ENCODE measurements around the gene MARVELD1. TPM values are rescaled to one million over a fixed set of nuclear protein-coding genes. Genes with fewer than 3 reads are reported as not detected.

MARVELD1 gene
- total and polyA plus RNA-seq, 2 of the 13 experiments (the other 11 are each of a cell fraction or from before 2014, with no cell fraction given) = not detected

DNA sequence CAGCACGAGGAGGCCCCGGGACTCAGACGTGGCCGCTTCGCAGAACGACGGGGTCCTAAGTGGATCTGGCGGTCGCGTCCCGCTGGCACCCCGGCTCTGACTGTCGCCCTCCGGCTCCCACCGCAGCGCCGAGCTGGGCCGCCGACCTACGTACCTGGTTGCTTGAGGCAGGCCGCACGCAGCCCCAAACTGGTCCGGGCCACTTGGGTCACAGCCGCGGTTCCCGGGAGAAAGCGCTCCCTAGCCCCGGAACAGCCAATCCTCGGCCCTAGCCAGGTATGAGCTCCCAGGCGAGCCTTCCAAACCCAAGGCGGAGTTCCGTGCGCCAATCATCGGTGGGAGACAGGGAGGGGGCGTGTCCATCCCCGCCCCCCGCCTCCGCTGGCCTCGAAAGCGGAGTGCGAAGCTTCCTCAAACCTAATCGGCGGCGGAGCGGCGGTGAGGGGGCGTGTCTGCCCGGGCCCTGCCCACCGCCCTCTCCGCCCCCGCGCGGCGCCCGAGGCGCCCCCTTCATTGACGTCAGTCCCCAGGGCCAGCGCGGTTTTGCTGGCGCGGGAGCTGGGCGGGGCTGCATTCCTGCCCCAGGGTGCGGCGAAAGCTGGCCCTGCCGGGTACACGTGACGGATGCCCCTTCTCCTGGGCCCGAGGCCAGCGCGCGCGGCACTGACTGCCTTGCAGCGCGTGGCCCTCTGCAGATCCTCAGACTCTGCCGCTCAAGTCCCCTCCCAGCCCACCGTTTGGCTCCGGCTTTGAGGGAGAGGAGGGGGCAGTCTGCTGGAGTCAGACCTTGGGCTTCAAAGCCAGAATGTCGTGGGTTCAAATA, 26.4 kb upstream of the MARVELD1 start, which contains the start of gene AVPI1 (continued):
- TF ChIP-seq ZNF382 (CRISPR knock-in tag; IDR thresholded peaks at IDR 0.05; ENCODE audit: borderline replicate concordance) (no peak), ZNF460 (CRISPR knock-in tag; IDR thresholded peaks at IDR 0.05; ENCODE audit: borderline replicate concordance) (no peak), BCL6 (CRISPR knock-in tag; IDR thresholded peaks at IDR 0.05) (peak; percentile 55), KAT2B (IDR thresholded peaks at IDR 0.05; ENCODE audit: borderline replicate concordance, low read depth, low read length) (no peak), NRL (CRISPR knock-in tag; IDR thresholded peaks at IDR 0.05; ENCODE audit: borderline replicate concordance) (peak; percentile 20), KMT2B (CRISPR knock-in tag; IDR thresholded peaks at IDR 0.05) (peak; percentile 66; the same call in 1 of the 2 replicates), ZNF782 (CRISPR knock-in tag; IDR thresholded peaks at IDR 0.05; ENCODE audit: borderline replicate concordance) (peak; percentile 61; the same call in 1 of the 2 replicates), ZNF431 (CRISPR knock-in tag; IDR thresholded peaks at IDR 0.05; ENCODE audit: borderline replicate concordance, low read depth) (0 out of 2 replicates have a peak, but pooled peaks have one; percentile 68), SRSF9 (IDR thresholded peaks at IDR 0.05; ENCODE audit: borderline replicate concordance, insufficient read depth, low read depth, low read length, poor library complexity, severe bottlenecking) (no peak), ZNF34 (CRISPR knock-in tag; IDR thresholded peaks at IDR 0.05; ENCODE audit: borderline replicate concordance) (no peak), ATF1 (CRISPR knock-in tag; IDR thresholded peaks at IDR 0.05) (no peak), NR2F6 (IDR thresholded peaks at IDR 0.05) (peak; percentile 40; the same call in 1 of the 2 replicates), NR2F6 (CRISPR knock-in tag; IDR thresholded peaks at IDR 0.05) (no peak), ONECUT2 (CRISPR knock-in tag; IDR thresholded peaks at IDR 0.05) (peak; percentile 33; the same call in 1 of the 2 replicates), ZNF329 (CRISPR knock-in tag; IDR thresholded peaks at IDR 0.05; ENCODE audit: low read depth) (peak; percentile 27; the same call in 1 of the 2 replicates), ZNF17 (CRISPR knock-in tag; IDR thresholded peaks at IDR 0.05) (no peak), ZNF331 (CRISPR knock-in tag; IDR thresholded peaks at IDR 0.05) (peak; percentile 88), FIP1L1 (IDR thresholded peaks at IDR 0.05; ENCODE audit: borderline replicate concordance, insufficient read depth, low read depth, low read length) (no peak)
- TF ChIP-seq, protein P1, sequence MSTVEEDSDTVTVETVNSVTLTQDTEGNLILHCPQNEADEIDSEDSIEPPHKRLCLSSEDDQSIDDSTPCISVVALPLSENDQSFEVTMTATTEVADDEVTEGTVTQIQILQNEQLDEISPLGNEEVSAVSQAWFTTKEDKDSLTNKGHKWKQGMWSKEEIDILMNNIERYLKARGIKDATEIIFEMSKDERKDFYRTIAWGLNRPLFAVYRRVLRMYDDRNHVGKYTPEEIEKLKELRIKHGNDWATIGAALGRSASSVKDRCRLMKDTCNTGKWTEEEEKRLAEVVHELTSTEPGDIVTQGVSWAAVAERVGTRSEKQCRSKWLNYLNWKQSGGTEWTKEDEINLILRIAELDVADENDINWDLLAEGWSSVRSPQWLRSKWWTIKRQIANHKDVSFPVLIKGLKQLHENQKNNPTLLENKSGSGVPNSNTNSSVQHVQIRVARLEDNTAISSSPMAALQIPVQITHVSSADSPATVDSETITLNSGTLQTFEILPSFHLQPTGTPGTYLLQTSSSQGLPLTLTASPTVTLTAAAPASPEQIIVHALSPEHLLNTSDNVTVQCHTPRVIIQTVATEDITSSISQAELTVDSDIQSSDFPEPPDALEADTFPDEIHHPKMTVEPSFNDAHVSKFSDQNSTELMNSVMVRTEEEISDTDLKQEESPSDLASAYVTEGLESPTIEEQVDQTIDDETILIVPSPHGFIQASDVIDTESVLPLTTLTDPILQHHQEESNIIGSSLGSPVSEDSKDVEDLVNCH (CRISPR knock-in tag; IDR thresholded peaks at IDR 0.05) = no peak
- TF ChIP-seq, protein P2, sequence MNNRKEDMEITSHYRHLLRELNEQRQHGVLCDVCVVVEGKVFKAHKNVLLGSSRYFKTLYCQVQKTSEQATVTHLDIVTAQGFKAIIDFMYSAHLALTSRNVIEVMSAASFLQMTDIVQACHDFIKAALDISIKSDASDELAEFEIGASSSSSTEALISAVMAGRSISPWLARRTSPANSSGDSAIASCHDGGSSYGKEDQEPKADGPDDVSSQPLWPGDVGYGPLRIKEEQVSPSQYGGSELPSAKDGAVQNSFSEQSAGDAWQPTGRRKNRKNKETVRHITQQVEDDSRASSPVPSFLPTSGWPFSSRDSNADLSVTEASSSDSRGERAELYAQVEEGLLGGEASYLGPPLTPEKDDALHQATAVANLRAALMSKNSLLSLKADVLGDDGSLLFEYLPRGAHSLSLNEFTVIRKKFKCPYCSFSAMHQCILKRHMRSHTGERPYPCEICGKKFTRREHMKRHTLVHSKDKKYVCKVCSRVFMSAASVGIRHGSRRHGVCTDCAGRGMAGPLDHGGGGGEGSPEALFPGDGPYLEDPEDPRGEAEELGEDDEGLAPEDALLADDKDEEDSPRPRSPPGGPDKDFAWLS (CRISPR knock-in tag; IDR thresholded peaks at IDR 0.05; ENCODE audit: borderline replicate concordance) = no peak
- TF ChIP-seq, protein P3, sequence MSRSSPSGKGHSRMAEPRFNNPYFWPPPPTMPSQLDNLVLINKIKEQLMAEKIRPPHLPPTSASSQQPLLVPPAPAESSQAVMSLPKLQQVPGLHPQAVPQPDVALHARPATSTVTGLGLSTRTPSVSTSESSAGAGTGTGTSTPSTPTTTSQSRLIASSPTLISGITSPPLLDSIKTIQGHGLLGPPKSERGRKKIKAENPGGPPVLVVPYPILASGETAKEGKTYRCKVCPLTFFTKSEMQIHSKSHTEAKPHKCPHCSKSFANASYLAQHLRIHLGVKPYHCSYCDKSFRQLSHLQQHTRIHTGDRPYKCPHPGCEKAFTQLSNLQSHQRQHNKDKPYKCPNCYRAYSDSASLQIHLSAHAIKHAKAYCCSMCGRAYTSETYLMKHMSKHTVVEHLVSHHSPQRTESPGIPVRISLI (CRISPR knock-in tag; IDR thresholded peaks at IDR 0.05; ENCODE audit: borderline replicate concordance) = peak; percentile 38; the same call in 1 of the 2 replicates
- TF ChIP-seq, protein P4, sequence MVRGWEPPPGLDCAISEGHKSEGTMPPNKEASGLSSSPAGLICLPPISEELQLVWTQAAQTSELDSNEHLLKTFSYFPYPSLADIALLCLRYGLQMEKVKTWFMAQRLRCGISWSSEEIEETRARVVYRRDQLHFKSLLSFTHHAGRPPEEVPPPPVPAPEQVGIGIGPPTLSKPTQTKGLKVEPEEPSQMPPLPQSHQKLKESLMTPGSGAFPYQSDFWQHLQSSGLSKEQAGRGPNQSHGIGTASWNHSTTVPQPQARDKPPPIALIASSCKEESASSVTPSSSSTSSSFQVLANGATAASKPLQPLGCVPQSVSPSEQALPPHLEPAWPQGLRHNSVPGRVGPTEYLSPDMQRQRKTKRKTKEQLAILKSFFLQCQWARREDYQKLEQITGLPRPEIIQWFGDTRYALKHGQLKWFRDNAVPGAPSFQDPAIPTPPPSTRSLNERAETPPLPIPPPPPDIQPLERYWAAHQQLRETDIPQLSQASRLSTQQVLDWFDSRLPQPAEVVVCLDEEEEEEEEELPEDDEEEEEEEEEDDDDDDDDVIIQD (CRISPR knock-in tag; IDR thresholded peaks at IDR 0.05; ENCODE audit: low read depth) = 0 out of 2 replicates have a peak, but pooled peaks have one; percentile 29

Data from HepG2 (cell line).